ENCODE data around the gene AQP6. TPM values are rescaled to one million over a fixed set of nuclear protein-coding genes. Genes with fewer than 3 reads are reported as not detected.

The AQP6 gene
- total RNA-seq, 1 donor from 2014 or later = not detected

- Mint-ChIP-seq H3K27ac (no peak overlapping the region), H3K4me1 (peaks cover 2% of the 10 kb centered on the region), H3K4me3 (no peak overlapping the region), H3K36me3 (ENCODE audit: low read depth) (no peaks in the 10 kb centered on the region), H3K9me3 (no peaks in the 10 kb centered on the region), H3K27me3 (peaks cover 10% of the 10 kb centered on the region)
- DNase-seq (no peak), ATAC-seq (ENCODE audit: low read depth) (no peak)
- ChIA-PET POLR2A (no interaction called here), CTCF (interaction anchor here (2.0 kb wide), 1 partner anchor 84 kb away, joined by 5 read pairs; no protein-coding TSS in a partner anchor)
- intact Hi-C loops (cut with micrococcal nuclease) = no loop called here
- no peak for TF ChIP-seq CTCF (IDR thresholded peaks at IDR 0.05)
These were observed 618 bp upstream of the AQP6 start for GRCh38 chr12:49972129-49972528.

GRCh38 chr12:49973361-49973830, 649 bp downstream of the AQP6 start:
- Mint-ChIP-seq H3K9me3 (no peaks in the 10 kb centered on the region), H3K4me1 (no peaks in the 10 kb centered on the region), H3K27me3 (peaks cover 5% of the 10 kb centered on the region), H3K27ac (no peak overlapping the region), H3K4me3 (no peak overlapping the region), H3K36me3 (ENCODE audit: low read depth) (no peaks in the 10 kb centered on the region)
- ATAC-seq (ENCODE audit: low read depth) = no peak
- intact Hi-C loops (cut with micrococcal nuclease) = no loop called here
- ChIA-PET CTCF (interaction anchor here (2.0 kb wide), 1 partner anchor 82 kb away, joined by 5 read pairs; no protein-coding TSS in a partner anchor), POLR2A (no interaction called here)
- no peak for DNase-seq
- TF ChIP-seq CTCF (IDR thresholded peaks at IDR 0.05) = no peak

DNA sequence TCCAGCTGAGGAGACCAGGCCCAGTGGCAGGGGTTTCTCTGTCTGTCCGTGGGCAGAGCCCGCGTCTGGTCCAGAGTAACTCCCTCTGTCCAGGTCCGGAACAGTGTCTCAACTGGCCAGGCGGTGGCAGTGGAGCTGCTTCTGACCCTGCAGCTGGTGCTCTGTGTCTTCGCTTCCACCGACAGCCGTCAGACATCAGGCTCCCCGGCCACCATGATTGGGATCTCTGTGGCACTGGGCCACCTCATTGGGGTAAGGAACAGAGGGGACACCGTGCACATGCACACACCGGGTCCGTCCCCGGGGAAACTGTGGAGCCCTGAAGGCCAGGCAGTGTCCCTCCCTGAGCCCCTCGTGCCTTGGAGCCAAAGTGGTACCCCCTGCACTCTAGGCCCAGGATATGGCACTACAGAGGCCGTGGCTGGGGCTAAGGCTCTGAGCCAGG, 1.5 kb downstream of the AQP6 start:
- Mint-ChIP-seq H3K9me3 (no peaks in the 10 kb centered on the region), H3K27ac (no peak overlapping the region), H3K36me3 (ENCODE audit: low read depth) (no peaks in the 10 kb centered on the region), H3K27me3 (no peaks in the 10 kb centered on the region), H3K4me1 (no peaks in the 10 kb centered on the region), H3K4me3 (no peak overlapping the region)
- intact Hi-C loops (cut with micrococcal nuclease) = no loop called here
- ChIA-PET POLR2A (no interaction called here), CTCF (no interaction called here)
- TF ChIP-seq CTCF (IDR thresholded peaks at IDR 0.05) = no peak
- ATAC-seq (ENCODE audit: low read depth) (no peak), DNase-seq (no peak)

DNA sequence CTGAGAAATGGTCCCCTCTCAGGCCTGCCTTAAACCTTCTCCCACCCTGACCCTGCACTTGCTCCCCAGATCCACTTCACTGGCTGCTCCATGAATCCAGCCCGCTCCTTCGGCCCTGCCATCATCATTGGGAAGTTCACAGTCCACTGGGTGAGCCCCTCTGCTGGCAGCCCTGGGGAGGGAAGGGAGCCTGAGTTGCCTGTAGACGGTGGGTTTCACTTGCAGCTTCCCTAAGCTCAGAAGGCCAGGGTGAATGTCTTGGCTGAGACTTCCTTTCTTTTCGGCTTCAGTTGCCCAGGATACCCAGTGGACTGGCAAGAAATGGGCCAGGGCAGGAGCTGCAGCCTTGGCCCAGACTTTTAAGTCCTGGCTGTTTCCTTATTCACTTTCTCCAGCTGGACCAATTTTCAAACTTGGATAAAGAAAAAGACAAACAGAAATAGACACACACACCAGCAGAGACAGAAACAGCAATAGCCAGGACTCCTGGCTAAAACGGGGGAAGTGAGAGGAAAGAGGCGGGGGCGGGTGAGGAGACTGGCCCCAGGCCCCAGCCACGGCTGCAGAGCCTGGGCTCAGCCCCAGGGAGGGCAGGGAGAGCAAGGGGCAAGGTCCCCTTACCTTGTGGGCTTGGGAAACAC, 2.0 kb downstream of the AQP6 start:
- CTCF ChIA-PET = no interaction called here
- Mint-ChIP-seq H3K9me3 (no peaks in the 10 kb centered on the region), H3K4me3 (no peak overlapping the region), H3K36me3 (ENCODE audit: low read depth) (no peaks in the 10 kb centered on the region), H3K27me3 (no peaks in the 10 kb centered on the region), H3K27ac (no peak overlapping the region), H3K4me1 (no peaks in the 10 kb centered on the region)
- intact Hi-C loops (cut with micrococcal nuclease) = no loop called here
- TF ChIP-seq CTCF (IDR thresholded peaks at IDR 0.05) = no peak
- no peak for DNase-seq
- POLR2A ChIA-PET = no interaction called here
- no peak for ATAC-seq (ENCODE audit: low read depth)

DNA sequence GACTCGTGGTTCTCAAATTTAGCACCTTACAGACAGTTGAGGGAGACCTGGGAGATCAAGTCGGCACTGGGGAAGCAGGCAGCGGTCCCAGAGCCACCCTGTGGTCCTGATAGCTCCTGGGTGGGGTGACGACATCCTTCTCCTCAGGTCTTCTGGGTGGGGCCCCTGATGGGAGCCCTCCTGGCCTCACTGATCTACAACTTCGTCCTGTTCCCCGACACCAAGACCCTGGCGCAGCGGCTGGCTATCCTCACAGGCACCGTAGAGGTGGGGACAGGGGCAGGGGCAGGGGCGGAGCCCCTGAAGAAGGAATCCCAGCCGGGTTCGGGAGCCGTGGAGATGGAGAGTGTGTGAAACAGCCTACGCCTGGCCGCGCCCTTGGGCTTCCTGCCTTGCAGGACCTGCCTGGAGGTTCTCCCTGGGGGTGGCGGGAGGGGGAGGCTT, 2.6 kb downstream of the AQP6 start:
- Mint-ChIP-seq H3K36me3 (ENCODE audit: low read depth) (no peaks in the 10 kb centered on the region), H3K4me1 (no peaks in the 10 kb centered on the region), H3K9me3 (no peaks in the 10 kb centered on the region), H3K27ac (no peak overlapping the region), H3K4me3 (no peak overlapping the region), H3K27me3 (no peaks in the 10 kb centered on the region)
- POLR2A ChIA-PET = no interaction called here
- ATAC-seq (ENCODE audit: low read depth) (no peak), DNase-seq (no peak)
- intact Hi-C loops (cut with micrococcal nuclease) = no loop called here
- CTCF ChIA-PET = no interaction called here
- TF ChIP-seq CTCF (IDR thresholded peaks at IDR 0.05) = no peak

All from activated B cell treated with CpG ODN at 0.5 μM for 24 hours (primary cell).